ENCODE data around the gene C22orf23.

DNA sequence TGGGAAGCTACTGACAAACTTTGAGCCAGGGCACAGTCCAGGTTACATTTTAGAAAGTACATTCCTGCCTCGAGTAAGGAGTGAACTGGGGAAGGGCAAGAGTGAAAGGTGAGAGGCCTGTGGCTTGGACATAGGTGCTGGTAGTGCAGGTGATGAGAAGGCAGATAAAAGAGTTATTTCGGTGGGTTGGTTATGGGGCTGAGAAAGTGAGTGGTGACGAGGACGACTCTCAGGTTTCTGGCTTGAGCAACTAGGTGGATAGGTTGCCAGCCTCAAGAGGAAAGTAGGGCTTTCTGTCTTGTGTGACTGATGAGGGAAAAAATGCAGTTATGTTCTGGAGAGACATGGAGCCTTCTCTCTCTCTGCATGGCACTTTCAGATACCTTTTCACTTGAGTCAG, 3.8 kb upstream of the C22orf23 start:
- TF ChIP-seq, protein P1, sequence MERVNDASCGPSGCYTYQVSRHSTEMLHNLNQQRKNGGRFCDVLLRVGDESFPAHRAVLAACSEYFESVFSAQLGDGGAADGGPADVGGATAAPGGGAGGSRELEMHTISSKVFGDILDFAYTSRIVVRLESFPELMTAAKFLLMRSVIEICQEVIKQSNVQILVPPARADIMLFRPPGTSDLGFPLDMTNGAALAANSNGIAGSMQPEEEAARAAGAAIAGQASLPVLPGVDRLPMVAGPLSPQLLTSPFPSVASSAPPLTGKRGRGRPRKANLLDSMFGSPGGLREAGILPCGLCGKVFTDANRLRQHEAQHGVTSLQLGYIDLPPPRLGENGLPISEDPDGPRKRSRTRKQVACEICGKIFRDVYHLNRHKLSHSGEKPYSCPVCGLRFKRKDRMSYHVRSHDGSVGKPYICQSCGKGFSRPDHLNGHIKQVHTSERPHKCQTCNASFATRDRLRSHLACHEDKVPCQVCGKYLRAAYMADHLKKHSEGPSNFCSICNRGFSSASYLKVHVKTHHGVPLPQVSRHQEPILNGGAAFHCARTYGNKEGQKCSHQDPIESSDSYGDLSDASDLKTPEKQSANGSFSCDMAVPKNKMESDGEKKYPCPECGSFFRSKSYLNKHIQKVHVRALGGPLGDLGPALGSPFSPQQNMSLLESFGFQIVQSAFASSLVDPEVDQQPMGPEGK (tag by site-specific recombination; IDR thresholded peaks at IDR 0.05), result no peak
- TF ChIP-seq, protein P2, sequence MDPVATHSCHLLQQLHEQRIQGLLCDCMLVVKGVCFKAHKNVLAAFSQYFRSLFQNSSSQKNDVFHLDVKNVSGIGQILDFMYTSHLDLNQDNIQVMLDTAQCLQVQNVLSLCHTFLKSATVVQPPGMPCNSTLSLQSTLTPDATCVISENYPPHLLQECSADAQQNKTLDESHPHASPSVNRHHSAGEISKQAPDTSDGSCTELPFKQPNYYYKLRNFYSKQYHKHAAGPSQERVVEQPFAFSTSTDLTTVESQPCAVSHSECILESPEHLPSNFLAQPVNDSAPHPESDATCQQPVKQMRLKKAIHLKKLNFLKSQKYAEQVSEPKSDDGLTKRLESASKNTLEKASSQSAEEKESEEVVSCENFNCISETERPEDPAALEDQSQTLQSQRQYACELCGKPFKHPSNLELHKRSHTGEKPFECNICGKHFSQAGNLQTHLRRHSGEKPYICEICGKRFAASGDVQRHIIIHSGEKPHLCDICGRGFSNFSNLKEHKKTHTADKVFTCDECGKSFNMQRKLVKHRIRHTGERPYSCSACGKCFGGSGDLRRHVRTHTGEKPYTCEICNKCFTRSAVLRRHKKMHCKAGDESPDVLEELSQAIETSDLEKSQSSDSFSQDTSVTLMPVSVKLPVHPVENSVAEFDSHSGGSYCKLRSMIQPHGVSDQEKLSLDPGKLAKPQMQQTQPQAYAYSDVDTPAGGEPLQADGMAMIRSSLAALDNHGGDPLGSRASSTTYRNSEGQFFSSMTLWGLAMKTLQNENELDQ (tag by site-specific recombination; IDR thresholded peaks at IDR 0.05; ENCODE audit: low read depth), result no peak
- TF ChIP-seq, protein P3, sequence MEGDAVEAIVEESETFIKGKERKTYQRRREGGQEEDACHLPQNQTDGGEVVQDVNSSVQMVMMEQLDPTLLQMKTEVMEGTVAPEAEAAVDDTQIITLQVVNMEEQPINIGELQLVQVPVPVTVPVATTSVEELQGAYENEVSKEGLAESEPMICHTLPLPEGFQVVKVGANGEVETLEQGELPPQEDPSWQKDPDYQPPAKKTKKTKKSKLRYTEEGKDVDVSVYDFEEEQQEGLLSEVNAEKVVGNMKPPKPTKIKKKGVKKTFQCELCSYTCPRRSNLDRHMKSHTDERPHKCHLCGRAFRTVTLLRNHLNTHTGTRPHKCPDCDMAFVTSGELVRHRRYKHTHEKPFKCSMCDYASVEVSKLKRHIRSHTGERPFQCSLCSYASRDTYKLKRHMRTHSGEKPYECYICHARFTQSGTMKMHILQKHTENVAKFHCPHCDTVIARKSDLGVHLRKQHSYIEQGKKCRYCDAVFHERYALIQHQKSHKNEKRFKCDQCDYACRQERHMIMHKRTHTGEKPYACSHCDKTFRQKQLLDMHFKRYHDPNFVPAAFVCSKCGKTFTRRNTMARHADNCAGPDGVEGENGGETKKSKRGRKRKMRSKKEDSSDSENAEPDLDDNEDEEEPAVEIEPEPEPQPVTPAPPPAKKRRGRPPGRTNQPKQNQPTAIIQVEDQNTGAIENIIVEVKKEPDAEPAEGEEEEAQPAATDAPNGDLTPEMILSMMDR (tag by site-specific recombination; IDR thresholded peaks at IDR 0.05), result no peak
- TF ChIP-seq, protein P4, sequence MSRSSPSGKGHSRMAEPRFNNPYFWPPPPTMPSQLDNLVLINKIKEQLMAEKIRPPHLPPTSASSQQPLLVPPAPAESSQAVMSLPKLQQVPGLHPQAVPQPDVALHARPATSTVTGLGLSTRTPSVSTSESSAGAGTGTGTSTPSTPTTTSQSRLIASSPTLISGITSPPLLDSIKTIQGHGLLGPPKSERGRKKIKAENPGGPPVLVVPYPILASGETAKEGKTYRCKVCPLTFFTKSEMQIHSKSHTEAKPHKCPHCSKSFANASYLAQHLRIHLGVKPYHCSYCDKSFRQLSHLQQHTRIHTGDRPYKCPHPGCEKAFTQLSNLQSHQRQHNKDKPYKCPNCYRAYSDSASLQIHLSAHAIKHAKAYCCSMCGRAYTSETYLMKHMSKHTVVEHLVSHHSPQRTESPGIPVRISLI (tag by site-specific recombination; IDR thresholded peaks at IDR 0.05), result no peak
- TF ChIP-seq ZNF223 (tag by site-specific recombination; IDR thresholded peaks at IDR 0.05), result no peak
- no peak for TF ChIP-seq ZNF155 (tag by site-specific recombination; IDR thresholded peaks at IDR 0.05)
- TF ChIP-seq, protein P5, sequence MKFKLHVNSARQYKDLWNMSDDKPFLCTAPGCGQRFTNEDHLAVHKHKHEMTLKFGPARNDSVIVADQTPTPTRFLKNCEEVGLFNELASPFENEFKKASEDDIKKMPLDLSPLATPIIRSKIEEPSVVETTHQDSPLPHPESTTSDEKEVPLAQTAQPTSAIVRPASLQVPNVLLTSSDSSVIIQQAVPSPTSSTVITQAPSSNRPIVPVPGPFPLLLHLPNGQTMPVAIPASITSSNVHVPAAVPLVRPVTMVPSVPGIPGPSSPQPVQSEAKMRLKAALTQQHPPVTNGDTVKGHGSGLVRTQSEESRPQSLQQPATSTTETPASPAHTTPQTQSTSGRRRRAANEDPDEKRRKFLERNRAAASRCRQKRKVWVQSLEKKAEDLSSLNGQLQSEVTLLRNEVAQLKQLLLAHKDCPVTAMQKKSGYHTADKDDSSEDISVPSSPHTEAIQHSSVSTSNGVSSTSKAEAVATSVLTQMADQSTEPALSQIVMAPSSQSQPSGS (tag by site-specific recombination; IDR thresholded peaks at IDR 0.05; ENCODE audit: low read depth), result no peak
- no peak for TF ChIP-seq ZNF24 (tag by site-specific recombination; IDR thresholded peaks at IDR 0.05)
- TF ChIP-seq ZNF114 (tag by site-specific recombination; IDR thresholded peaks at IDR 0.05), result no peak
